Measurements from ENCODE around the gene SSBP2. TPM values are rescaled to one million over a fixed set of nuclear protein-coding genes. Genes with fewer than 3 reads are reported as not detected.

The SSBP2 gene
- total RNA-seq, 1 donor from 2014 or later, result 47.9 TPM

- H3K4me1 Mint-ChIP-seq (ENCODE audit: low read depth), result peaks cover 57% of the 10 kb centered on the region
- TF ChIP-seq CTCF (IDR thresholded peaks at IDR 0.05), result no peak
- H3K4me3 Mint-ChIP-seq (ENCODE audit: unreplicated experiment), result no peak overlapping the region
- no peak for DNase-seq (ENCODE audit: low spot score)
- no peaks in the 10 kb centered on the region for H3K27me3 Mint-ChIP-seq (ENCODE audit: low read depth)
- H3K9me3 Mint-ChIP-seq (ENCODE audit: low read depth), result no peaks in the 10 kb centered on the region
- H3K36me3 Mint-ChIP-seq (ENCODE audit: low read depth), result peaks cover 3% of the 10 kb centered on the region
- no peak overlapping the region for H3K27ac Mint-ChIP-seq (ENCODE audit: unreplicated experiment)
Measured at GRCh38 chr5:81424728-81425127, 326.2 kb downstream of the SSBP2 start.

GRCh38 chr5:81422671-81423070, 328.2 kb downstream of the SSBP2 start:
- Mint-ChIP-seq H3K36me3 (ENCODE audit: low read depth) (peaks cover 3% of the 10 kb centered on the region), H3K9me3 (ENCODE audit: low read depth) (no peaks in the 10 kb centered on the region), H3K4me1 (ENCODE audit: low read depth) (peaks cover 48% of the 10 kb centered on the region), H3K27me3 (ENCODE audit: low read depth) (no peaks in the 10 kb centered on the region), H3K4me3 (ENCODE audit: unreplicated experiment) (no peak overlapping the region), H3K27ac (ENCODE audit: unreplicated experiment) (peak overlapping the region; percentile 58)
- TF ChIP-seq CTCF (IDR thresholded peaks at IDR 0.05), result no peak
- DNase-seq (ENCODE audit: low spot score), result no peak

GRCh38 chr5:81420039-81420667, 330.7 kb downstream of the SSBP2 start:
- Mint-ChIP-seq H3K4me3 (ENCODE audit: unreplicated experiment) (no peak overlapping the region), H3K36me3 (ENCODE audit: low read depth) (peaks cover 4% of the 10 kb centered on the region), H3K27ac (ENCODE audit: unreplicated experiment) (peak overlapping the region; percentile 96), H3K9me3 (ENCODE audit: low read depth) (no peaks in the 10 kb centered on the region), H3K27me3 (ENCODE audit: low read depth) (no peaks in the 10 kb centered on the region), H3K4me1 (ENCODE audit: low read depth) (peaks cover 32% of the 10 kb centered on the region)
- no peak for DNase-seq (ENCODE audit: low spot score)
- TF ChIP-seq CTCF (IDR thresholded peaks at IDR 0.05), result no peak

- DNase-seq (ENCODE audit: low spot score), result no peak
- Mint-ChIP-seq H3K36me3 (ENCODE audit: low read depth) (peaks cover 4% of the 10 kb centered on the region), H3K27me3 (ENCODE audit: low read depth) (no peaks in the 10 kb centered on the region), H3K27ac (ENCODE audit: unreplicated experiment) (no peak overlapping the region), H3K4me3 (ENCODE audit: unreplicated experiment) (no peak overlapping the region), H3K9me3 (ENCODE audit: low read depth) (no peaks in the 10 kb centered on the region), H3K4me1 (ENCODE audit: low read depth) (peaks cover 32% of the 10 kb centered on the region)
- no peak for TF ChIP-seq CTCF (IDR thresholded peaks at IDR 0.05)
Measured at GRCh38 chr5:81418606-81419005, 332.3 kb downstream of the SSBP2 start.

- DNase-seq (ENCODE audit: low spot score), result no peak
- Mint-ChIP-seq H3K9me3 (ENCODE audit: low read depth) (no peaks in the 10 kb centered on the region), H3K27me3 (ENCODE audit: low read depth) (no peaks in the 10 kb centered on the region), H3K36me3 (ENCODE audit: low read depth) (peaks cover 3% of the 10 kb centered on the region), H3K4me3 (ENCODE audit: unreplicated experiment) (no peak overlapping the region), H3K27ac (ENCODE audit: unreplicated experiment) (no peak overlapping the region), H3K4me1 (ENCODE audit: low read depth) (peaks cover 19% of the 10 kb centered on the region)
- no peak for TF ChIP-seq CTCF (IDR thresholded peaks at IDR 0.05)
Measured at GRCh38 chr5:81417052-81417451, 333.8 kb downstream of the SSBP2 start.

Data from chondrocyte (in vitro differentiated cells).